K562 (cell line): Measurements from ENCODE around the gene TCF25. TPM values are rescaled to one million over a fixed set of nuclear protein-coding genes. Genes with fewer than 3 reads are reported as not detected.

Experiments used
- ATAC-seq: fragments of 200-7000 bp; cut with Tn5 transposase; 3 replicates; pipeline ENCODE4 v1.9.1; 2020; ENCODE audit warnings: moderate library complexity
- BruUV-seq: library from RNA; stranded (reverse); fragments of 400-500 nt; replicated peaks from 2 replicates; lab custom pipeline; 2021; lab: Mats Ljungman, UMichigan
- CTCF ChIA-PET: fragments of 300-600 bp; formaldehyde crosslinking; extraction: SDS; loops from one replicate; lab custom pipeline; 2021; ENCODE audit warnings: low intra/inter-chr PET ratio; lab: Yijun Ruan, JAX
- POLR2A ChIA-PET: fragments of 300-600, 350-650 bp; sonication (Branson Sonifier 250); formaldehyde crosslinking; extraction: SDS; loops from one replicate; lab custom pipeline; 2021; ENCODE audit warnings: antibody characterized with exemption, inconsistent platforms; lab: Yijun Ruan, JAX
- DNase-seq, 4 experiments: peaks; one replicate each; pipeline versions ENCODE4 v3.0.0 to v3.0.0-alpha.2; 2011 to 2018; ENCODE audit warnings: low spot score in 3 of 4, mixed read lengths in 3 of 4; ENCODE audit errors: extremely low read depth in 1 of 4
- FAIRE-seq: peaks from 2 replicates; lab custom pipeline; 2011; peaks lifted over from hg19 to GRCh38; lab: Jason Lieb, UNC
- H2AFZ ChIP-seq: 2 replicates; pipeline ENCODE4 v1.6.0; 2011; ENCODE audit warnings: low read depth, low read length, control low read depth, inconsistent platforms
- H3K27ac ChIP-seq: fragments of 200-600 bp; 3 replicates; pipeline ENCODE4 v1.8.0; 2011; ENCODE audit warnings: low read depth, mild to moderate bottlenecking, control low read depth, inconsistent platforms, low read length, moderate library complexity, mixed read lengths; ENCODE audit errors: extremely low read depth
- H3K27me3 ChIP-seq, 2 experiments: fragments of 300-600 bp in 1 of 2; 2 replicates in 1 of 2; 3 replicates in 1 of 2; pipeline versions ENCODE4 v1.6.0 to v1.8.0; 2011; ENCODE audit warnings: inconsistent platforms in 2 of 2, low read length in 2 of 2, mild to moderate bottlenecking in 1 of 2, mixed read lengths in 1 of 2, moderate library complexity in 1 of 2; ENCODE audit not compliant: control insufficient read depth in 2 of 2, insufficient read depth in 2 of 2
- H3K36me3 ChIP-seq: fragments of 300-600 bp; 3 replicates; pipeline ENCODE4 v1.8.0; 2011; ENCODE audit warnings: mild to moderate bottlenecking, low read length, inconsistent platforms; ENCODE audit not compliant: control insufficient read depth, insufficient read depth
- H3K4me1 ChIP-seq, 2 experiments: fragments of 200-600 bp in 1 of 2; replicated peaks in 1 of 2; 2 replicates in 1 of 2; 3 replicates in 1 of 2; pipeline versions ENCODE4 v1.5.1 to v1.8.0; 2011; ENCODE audit warnings: inconsistent platforms in 2 of 2, low read length in 2 of 2, mild to moderate bottlenecking in 1 of 2, mixed read lengths in 1 of 2, moderate library complexity in 1 of 2; ENCODE audit not compliant: control insufficient read depth in 2 of 2, insufficient read depth in 2 of 2
- H3K4me2 ChIP-seq: 2 replicates; pipeline ENCODE4 v1.6.1; 2011; ENCODE audit warnings: low read length, control low read depth, inconsistent platforms, mixed read lengths; ENCODE audit not compliant: insufficient read depth
- H3K4me3 ChIP-seq: fragments of 200-600 bp; sonication (generic), shearing (Covaris generic); 2 replicates; pipeline ENCODE4 v1.5.1; 2016; ENCODE audit warnings: control low read depth, inconsistent platforms
- H3K79me2 ChIP-seq: fragments of 200-600 bp; 3 replicates; pipeline ENCODE4 v1.8.0; 2011; ENCODE audit warnings: low read length, inconsistent platforms; ENCODE audit not compliant: control insufficient read depth, insufficient read depth
- H3K9ac ChIP-seq, 2 experiments: 2 replicates each; pipeline versions ENCODE4 v1.6.0 to v1.6.1; 2011; ENCODE audit warnings: low read depth in 2 of 2, low read length in 2 of 2, control low read depth in 1 of 2, inconsistent platforms in 1 of 2, mild to moderate bottlenecking in 1 of 2, mixed read lengths in 1 of 2; ENCODE audit not compliant: insufficient read depth in 1 of 2
- H3K9me1 ChIP-seq: one replicate; pipeline ENCODE4 v1.6.0; 2011; ENCODE audit warnings: inconsistent platforms, mild to moderate bottlenecking, low read length, moderate library complexity; ENCODE audit not compliant: control insufficient read depth, insufficient read depth
- H3K9me3 ChIP-seq: replicated peaks from 2 replicates; pipeline ENCODE4 v1.5.1; 2011; ENCODE audit warnings: low read depth, low read length, inconsistent platforms; ENCODE audit not compliant: control insufficient read depth, insufficient read depth
- H4K20me1 ChIP-seq: replicated peaks from 2 replicates; pipeline ENCODE4 v1.6.1; 2011; ENCODE audit warnings: low read length, inconsistent platforms, mixed read lengths; ENCODE audit not compliant: control insufficient read depth, insufficient read depth
- BCLAF1 ChIP-seq, 2 experiments: fragments of 450-650 bp in 1 of 2; IDR thresholded peaks; 2 replicates each; pipeline ENCODE4 v1.6.1; 2011 to 2017; ENCODE audit warnings: low read depth in 2 of 2, antibody characterized with exemption in 1 of 2, borderline replicate concordance in 1 of 2, low read length in 1 of 2, mild to moderate bottlenecking in 1 of 2, mixed read lengths in 1 of 2; ENCODE audit not compliant: control insufficient read depth in 1 of 2
- HDGF ChIP-seq: fragments of 450-650 bp; IDR thresholded peaks from 2 replicates; pipeline ENCODE4 v1.6.1; 2016
- ID3 ChIP-seq, 2 experiments: fragments of 250-450 bp in 1 of 2; fragments of 450-650 bp in 1 of 2; sonication (Bioruptor Pico) in 1 of 2; IDR thresholded peaks; 2 replicates each; pipeline versions ENCODE4 v1.6.1 to v1.8.0; 2016 to 2021; ENCODE audit warnings: mild to moderate bottlenecking in 2 of 2, moderate library complexity in 2 of 2, missing compliant biosample characterization in 1 of 2, missing genetic modification characterization in 1 of 2
- ILK ChIP-seq: fragments of 450-650 bp; IDR thresholded peaks from 2 replicates; pipeline ENCODE4 v1.6.1; 2016; ENCODE audit warnings: missing genetic modification characterization, low read depth, mild to moderate bottlenecking, missing compliant biosample characterization, moderate library complexity, borderline replicate concordance
- KDM4B ChIP-seq, 2 experiments: fragments of 450-650 bp in 1 of 2; sonication (generic) in 1 of 2; IDR thresholded peaks; 2 replicates each; pipeline ENCODE4 v1.6.1; 2016 to 2017; ENCODE audit warnings: borderline replicate concordance in 2 of 2, antibody characterized with exemption in 1 of 2, low read depth in 1 of 2, mild to moderate bottlenecking in 1 of 2
- MLLT1 ChIP-seq, 2 experiments: fragments of 450-650 bp; IDR thresholded peaks; 2 replicates each; pipeline ENCODE4 v1.6.1; 2016
- NFATC3 ChIP-seq: fragments of 450-650 bp; IDR thresholded peaks from 2 replicates; pipeline ENCODE4 v1.6.1; 2017; ENCODE audit warnings: mild to moderate bottlenecking
- RAD51 ChIP-seq: fragments of 450-650 bp; IDR thresholded peaks from 2 replicates; pipeline ENCODE4 v1.7.1; 2016; ENCODE audit warnings: low read depth, mild to moderate bottlenecking, borderline replicate concordance
- SMARCE1 ChIP-seq: fragments of 450-650 bp; IDR thresholded peaks from 2 replicates; pipeline ENCODE4 v1.7.1; 2016; ENCODE audit warnings: mild to moderate bottlenecking
- SNAPC5 ChIP-seq: fragments of 250-450 bp; sonication (Bioruptor Pico); IDR thresholded peaks from 2 replicates; pipeline ENCODE4 v1.8.0; 2021; ENCODE audit warnings: moderate library complexity, mild to moderate bottlenecking, inconsistent platforms
- TAF9B ChIP-seq: fragments of 450-650 bp; IDR thresholded peaks from 2 replicates; pipeline ENCODE4 v1.6.1; 2018; ENCODE audit warnings: mild to moderate bottlenecking; ENCODE audit not compliant: partially characterized antibody
- TARDBP ChIP-seq: fragments of 450-650 bp; IDR thresholded peaks from 2 replicates; pipeline ENCODE4 v1.6.1; 2016
- TBL1XR1 ChIP-seq, 2 experiments: IDR thresholded peaks; 2 replicates each; pipeline ENCODE4 v1.6.1; 2012; ENCODE audit warnings: improper control_type of control experiment in 2 of 2, low read length in 2 of 2, mild to moderate bottlenecking in 1 of 2
- TGIF2 ChIP-seq: sonication (generic); formaldehyde crosslinking; IDR thresholded peaks from 2 replicates; pipeline ENCODE4 v1.8.1; 2022; ENCODE audit warnings: mild to moderate bottlenecking, missing genetic modification reagents, moderate library complexity
- ZKSCAN3 ChIP-seq: fragments of 250-450 bp; sonication (Bioruptor Pico); IDR thresholded peaks from 2 replicates; pipeline ENCODE4 v1.4.0; 2020
- WGBS: fragments of 100-300 bp; shearing (Covaris generic); methylation state at CpG from one replicate; pipeline ENCODE4 v1.1.6; 2016; ENCODE audit warnings: low coverage, mixed read lengths; ENCODE audit not compliant: insufficient coverage; ENCODE audit errors: missing lambda C conversion rate; 5-methylcytosine and 5-hydroxymethylcytosine counted together
- in situ Hi-C: fragments of 300-500 bp; cut with MboI; formaldehyde crosslinking; loops from 4 replicates; pipeline ENCODE4 v1.15.0; 2018; ENCODE audit warnings: inconsistent platforms, mixed read lengths
- intact Hi-C: fragments of 100-400 bp; cut with micrococcal nuclease; formaldehyde crosslinking; loops from 2 replicates; pipeline ENCODE4 v1.14.2; 2022
- polyA plus RNA-seq, 8 experiments: library from polyadenylated mRNA; depleted of rRNA in 4 of 8; stranded (reverse) in 5 of 8; unstranded in 3 of 8; fragments of >200 nt; fragmentation: Nextera tagmentation in 2 of 8; fragmentation: Illumina TruSeq in 1 of 8; extraction: Ambion mirVana in 2 of 8; extraction: Trizol in 1 of 8; gene quantifications; 2 replicates each; pipeline versions ENCODE4 v1.2.1 to v1.2.3, GENCODE V29; 2011 to 2014; ENCODE audit warnings: inconsistent platforms in 1 of 8, missing spikeins in 1 of 8
- total RNA-seq, 7 experiments: library from RNA; depleted of rRNA in 6 of 7; stranded (reverse); fragments of >200 nt in 6 of 7; fragmentation: Illumina TruSeq in 2 of 7; extraction: Trizol in 2 of 7; gene quantifications; 2 replicates each; pipeline versions ENCODE4 v1.2.1 to v1.2.3, GENCODE V29; 2011 to 2021; ENCODE audit warnings: low replicate concordance in 1 of 7

Gene TCF25
- total and polyA plus RNA-seq, 9 of the 15 experiments (the other 6 are each of a cell fraction or from before 2014, with no cell fraction given) = 9.0 to 154 (median 83.8) TPM

- ChIA-PET CTCF (no interaction called here), POLR2A (no interaction called here)
- 0 out of 2 replicates have a peak, but pooled peaks cover 12% of the 10 kb centered on the region for H4K20me1 ChIP-seq
- H3K4me2 ChIP-seq = peak overlapping the region; percentile 96; the same call in 1 of the 2 replicates
- peak overlapping the region; percentile 92; the same call in 1 of the 3 replicates for H3K27ac ChIP-seq
- peaks cover 39 to 87% of the 10 kb centered on the region in 2 experiments for H3K4me1 ChIP-seq
- no peak overlapping the region for H2AFZ ChIP-seq
- H3K9me1 ChIP-seq = no peaks in the 10 kb centered on the region
- FAIRE-seq = no peak
- intact Hi-C loops = loop anchor here (5.0 to 10.0 kb wide), 2 partner anchors 54 to 103 kb away; partner anchors contain the start of gene FANCA
- H3K4me3 ChIP-seq = no peak overlapping the region
- peak overlapping the region in 1 of 2 experiments; percentile 94; a peak in 2 of 4 replicates for H3K9ac ChIP-seq
- no peaks in the 10 kb centered on the region for H3K36me3 ChIP-seq
- no peak for ATAC-seq
- TF ChIP-seq SNAPC5 (no peak), NFATC3 (no peak), TGIF2 (no peak), HDGF (no peak), MLLT1 (IDR thresholded peaks at IDR 0.05) (no peak), TARDBP (no peak), TBL1XR1 (IDR thresholded peaks at IDR 0.05; ENCODE audit: low read length in 2 of 2) (no peak), BCLAF1 (IDR thresholded peaks at IDR 0.05; ENCODE audit: borderline replicate concordance in 1 of 2, control insufficient read depth in 1 of 2, low read depth in 2 of 2, low read length in 1 of 2) (no peak), ILK (no peak), KDM4B (IDR thresholded peaks at IDR 0.05; ENCODE audit: borderline replicate concordance in 2 of 2, low read depth in 1 of 2) (no peak), ID3 (CRISPR knock-in tag; IDR thresholded peaks at IDR 0.05) (no peak), ID3 (tag; IDR thresholded peaks at IDR 0.05) (no peak), SMARCE1 (no peak), ZKSCAN3 (CRISPR knock-in tag) (no peak), RAD51 (no peak), TAF9B (no peak)
- H3K79me2 ChIP-seq = no peaks in the 10 kb centered on the region; the same call in 2 of the 3 replicates
- H3K9me3 ChIP-seq = no peaks in the 10 kb centered on the region
- no TSS peak for BruUV-seq
- WGBS = 33% methylated on average over 3 of the region's 6 CpGs
- H3K27me3 ChIP-seq = no peaks in the 10 kb centered on the region
- in situ Hi-C loops = no loop called here
- DNase-seq = no peak
Measured at GRCh38 chr16:89920723-89921122, 47.3 kb downstream of the TCF25 start.
